T1000 (cell line): ENCODE data around the gene TPP1.

Source experiments
- DNase-seq: peaks from one replicate; lab custom pipeline; 2025; ENCODE audit warnings: mixed read lengths; lab: John Stamatoyannopoulos, UW

The TPP1 gene

GRCh38 chr11:6563121-6563619 lies 56.1 kb downstream of the TPP1 start:
- no peak for DNase-seq
